ENCODE measurements around the gene ACVR1B. TPM values are rescaled to one million over a fixed set of nuclear protein-coding genes. Genes with fewer than 3 reads are reported as not detected.

The ACVR1B gene
- total and polyA plus RNA-seq, 5 experiments from 2014 or later, result 1.2 to 12.6 (median 2.3) TPM

DNA sequence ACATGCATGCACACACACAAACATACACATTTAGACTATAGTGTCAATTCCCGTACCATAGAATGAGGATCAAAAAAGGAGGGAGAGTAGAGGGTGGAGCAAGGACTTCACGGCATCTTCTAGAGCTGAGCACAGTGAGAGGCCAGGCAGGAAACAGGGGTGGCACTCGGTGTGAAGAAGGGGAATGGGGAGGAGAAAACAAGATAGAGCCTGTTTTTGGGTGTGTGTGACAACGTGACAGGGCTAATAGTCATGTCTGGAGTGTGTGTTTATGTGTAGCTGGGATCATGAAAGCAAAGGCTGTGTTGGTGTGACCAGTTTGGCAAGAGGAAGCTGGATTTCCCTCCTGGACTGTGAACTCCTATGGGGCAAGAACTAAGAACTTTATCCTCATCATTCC lies 9.9 kb upstream of the ACVR1B start:
- Mint-ChIP-seq H3K9me3 (peaks cover 0 to 22% (median 13%) of the 10 kb centered on the region in 9 donors), H3K27ac (no peak overlapping the region), H3K36me3 (peaks cover 0 to 14% (median 3%) of the 10 kb centered on the region in 3 donors), H3K27me3 (peaks cover 0 to 17% (median 7%) of the 10 kb centered on the region in 5 donors), H3K4me1 (peaks cover 2 to 8% (median 6%) of the 10 kb centered on the region in 4 donors), H3K4me3 (no peak overlapping the region)
- ATAC-seq, result no peak
- no peak for DNase-seq
- POLR2A ChIA-PET, result no interaction called here

DNA sequence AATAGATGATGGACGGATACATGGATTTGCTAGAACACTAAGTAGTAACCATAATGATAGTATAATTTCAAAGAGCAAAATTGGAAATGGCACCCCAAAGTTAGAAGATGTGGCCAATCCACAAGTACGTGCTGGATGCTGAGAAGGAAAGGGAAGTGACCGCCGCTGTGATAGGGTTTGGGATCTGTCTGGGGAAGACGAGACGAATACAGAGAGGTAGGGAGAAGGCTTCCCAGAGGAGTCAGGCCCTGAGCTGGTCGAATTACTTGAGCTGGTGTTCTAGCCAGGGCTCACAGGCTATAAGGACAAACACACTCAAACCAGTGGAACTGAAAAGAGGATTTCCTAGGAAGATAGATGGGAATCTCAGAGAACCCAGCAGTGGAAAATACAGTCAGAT lies 9.4 kb upstream of the ACVR1B start:
- H3K27me3 Mint-ChIP-seq, result peaks cover 0 to 17% (median 7%) of the 10 kb centered on the region in 5 donors
- no peak overlapping the region for H3K27ac Mint-ChIP-seq
- no peak overlapping the region for H3K4me3 Mint-ChIP-seq
- ATAC-seq (no peak), DNase-seq (no peak)
- peaks cover 0 to 14% (median 3%) of the 10 kb centered on the region in 3 donors for H3K36me3 Mint-ChIP-seq
- POLR2A ChIA-PET, result no interaction called here
- H3K9me3 Mint-ChIP-seq, result peaks cover 0 to 23% (median 13%) of the 10 kb centered on the region in 9 donors
- peaks cover 2 to 8% (median 6%) of the 10 kb centered on the region in 4 donors for H3K4me1 Mint-ChIP-seq

DNA sequence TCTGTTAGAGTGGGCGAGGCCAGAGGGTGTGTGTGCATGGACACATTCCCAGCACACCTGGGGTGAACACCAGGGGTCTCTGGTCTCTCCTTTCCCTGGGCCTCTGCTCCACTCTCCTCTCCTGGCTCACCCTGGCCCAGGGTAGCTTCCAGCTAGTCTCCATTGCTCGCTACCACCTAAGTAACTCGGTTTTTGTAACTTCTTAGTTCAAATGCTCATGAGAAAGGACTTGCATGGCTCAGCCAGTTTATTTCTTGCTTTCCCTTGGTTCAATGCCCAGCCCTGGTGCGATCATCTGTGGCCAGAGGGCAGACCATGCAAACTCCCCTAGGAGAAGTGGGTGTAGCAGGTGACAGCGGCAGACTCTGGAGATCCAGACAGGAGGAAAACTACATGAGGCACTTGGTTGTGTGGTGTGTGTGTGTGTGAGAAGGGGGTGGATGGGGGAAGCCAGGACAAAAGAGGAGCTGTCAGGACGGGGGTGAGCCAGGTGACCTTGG lies 8.9 kb upstream of the ACVR1B start:
- H3K4me1 Mint-ChIP-seq, result peaks cover 2 to 8% (median 6%) of the 10 kb centered on the region in 4 donors
- no peak for ATAC-seq
- no peak overlapping the region for H3K27ac Mint-ChIP-seq
- peaks cover 0 to 17% (median 7%) of the 10 kb centered on the region in 5 donors for H3K27me3 Mint-ChIP-seq
- H3K4me3 Mint-ChIP-seq, result no peak overlapping the region
- peaks cover 0 to 14% (median 3%) of the 10 kb centered on the region in 3 donors for H3K36me3 Mint-ChIP-seq
- DNase-seq, result no peak
- POLR2A ChIA-PET, result no interaction called here
- H3K9me3 Mint-ChIP-seq, result peaks cover 0 to 23% (median 13%) of the 10 kb centered on the region in 9 donors

DNA sequence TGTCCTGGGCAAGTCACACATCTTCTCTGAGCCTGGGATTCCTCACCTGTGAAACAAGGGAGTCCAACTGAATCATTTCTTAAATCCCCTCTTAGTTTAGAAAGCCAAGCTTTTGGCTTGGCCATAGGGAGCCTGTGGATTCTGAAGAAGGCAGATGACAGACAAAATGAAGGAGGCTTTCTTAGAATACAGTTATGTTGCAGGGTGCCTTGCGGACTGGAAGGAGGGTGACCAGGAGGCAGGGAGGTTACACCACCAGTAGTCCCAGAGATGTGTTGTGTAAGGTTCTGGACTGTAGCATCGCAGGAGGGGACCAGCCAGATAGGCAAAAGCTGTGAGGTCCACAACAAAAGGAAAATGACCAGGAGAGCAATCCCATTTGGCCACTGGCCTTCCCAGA lies 8.2 kb upstream of the ACVR1B start:
- POLR2A ChIA-PET, result no interaction called here
- Mint-ChIP-seq H3K9me3 (peaks cover 0 to 23% (median 13%) of the 10 kb centered on the region in 9 donors), H3K4me3 (peak overlapping the region in 1 of 10 donors; percentile 5), H3K36me3 (peaks cover 0 to 14% (median 3%) of the 10 kb centered on the region in 3 donors), H3K4me1 (peaks cover 2 to 8% (median 6%) of the 10 kb centered on the region in 4 donors), H3K27me3 (peaks cover 0 to 17% (median 7%) of the 10 kb centered on the region in 5 donors), H3K27ac (no peak overlapping the region)
- ATAC-seq (no peak), DNase-seq (no peak)

DNA sequence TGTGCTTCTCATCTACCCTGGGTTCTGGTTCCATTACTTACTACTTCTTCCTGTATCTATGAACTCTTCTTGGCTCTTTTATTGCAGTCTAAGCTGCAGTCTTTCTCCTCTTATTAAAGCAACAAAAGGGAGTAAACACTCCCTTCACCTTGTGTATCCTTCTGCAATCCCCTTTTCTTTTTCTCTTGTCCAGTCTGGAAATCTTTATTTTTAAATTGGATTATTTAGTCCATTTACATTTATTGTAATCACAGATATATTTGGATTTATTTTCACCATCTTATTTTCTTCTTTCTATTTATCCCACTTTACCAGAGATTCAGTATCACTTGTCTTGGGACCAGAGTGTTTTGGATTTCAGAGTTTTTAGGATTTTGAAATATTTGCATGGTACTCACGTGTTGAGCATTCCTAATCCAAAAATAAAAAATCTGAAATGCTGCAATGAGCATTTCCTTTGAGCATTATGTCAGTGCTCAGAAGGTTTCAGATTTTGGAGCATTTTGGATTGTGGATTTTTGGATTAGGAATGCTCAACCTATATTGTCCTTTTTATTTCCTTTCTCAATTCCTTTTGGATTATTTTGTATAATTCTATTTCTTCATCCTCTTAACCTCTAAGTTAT lies 6.8 kb upstream of the ACVR1B start:
- H3K4me3 Mint-ChIP-seq, result no peak overlapping the region
- DNase-seq (no peak), ATAC-seq (no peak)
- no peak overlapping the region for H3K27ac Mint-ChIP-seq
- H3K36me3 Mint-ChIP-seq, result peaks cover 0 to 14% (median 3%) of the 10 kb centered on the region in 3 donors
- H3K4me1 Mint-ChIP-seq, result peaks cover 2 to 8% (median 6%) of the 10 kb centered on the region in 4 donors
- H3K9me3 Mint-ChIP-seq, result peaks cover 0 to 23% (median 13%) of the 10 kb centered on the region in 9 donors
- POLR2A ChIA-PET, result no interaction called here
- H3K27me3 Mint-ChIP-seq, result peaks cover 0 to 17% (median 7%) of the 10 kb centered on the region in 5 donors

DNA sequence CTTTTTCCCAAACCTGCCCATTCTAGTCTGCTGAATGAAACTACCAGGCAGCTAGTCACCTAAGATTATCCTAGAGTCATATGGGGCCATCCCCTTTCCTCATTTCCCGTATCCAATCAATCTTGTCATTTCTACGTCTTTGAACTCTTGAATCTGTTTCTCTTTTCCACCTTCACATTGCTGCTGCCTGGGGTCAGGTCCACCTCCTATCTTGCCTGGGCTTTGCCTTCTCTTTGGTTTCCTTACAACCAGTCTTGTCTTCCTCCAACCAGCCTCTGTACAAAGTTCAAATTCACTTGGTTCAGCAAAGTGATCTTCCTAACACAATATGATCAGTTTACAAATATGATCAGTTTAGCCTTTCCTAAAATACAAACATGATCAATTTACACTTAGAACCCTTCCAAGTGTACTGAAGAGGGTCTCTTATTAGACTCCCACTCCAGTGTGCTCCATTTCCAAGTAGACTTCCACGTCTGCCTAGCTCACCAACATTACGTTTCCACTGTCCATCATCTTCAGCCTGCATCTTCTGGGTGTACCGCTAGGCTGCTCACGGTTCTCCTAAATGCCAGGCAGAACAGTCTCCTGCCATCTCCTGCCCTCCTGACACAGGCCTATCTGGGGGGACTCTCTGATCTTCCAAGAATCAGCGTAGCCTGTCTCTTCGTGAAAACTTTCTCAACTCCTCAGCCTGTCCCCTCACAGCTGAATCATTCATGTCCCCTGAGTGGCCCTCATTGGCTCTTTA lies 4.1 kb upstream of the ACVR1B start:
- POLR2A ChIA-PET, result interaction anchor here (0.5 kb wide), 1 partner anchor 557 kb away, joined by 4 read pairs; no protein-coding TSS in a partner anchor
- Mint-ChIP-seq H3K9me3 (peaks cover 0 to 23% (median 13%) of the 10 kb centered on the region in 9 donors), H3K27me3 (peaks cover 0 to 4% (median 1%) of the 10 kb centered on the region in 5 donors), H3K36me3 (peaks cover 0 to 14% (median 3%) of the 10 kb centered on the region in 3 donors), H3K4me1 (peaks cover 4 to 9% (median 7%) of the 10 kb centered on the region in 4 donors), H3K27ac (no peak overlapping the region), H3K4me3 (no peak overlapping the region)
- ATAC-seq, result no peak
- no peak for DNase-seq

DNA sequence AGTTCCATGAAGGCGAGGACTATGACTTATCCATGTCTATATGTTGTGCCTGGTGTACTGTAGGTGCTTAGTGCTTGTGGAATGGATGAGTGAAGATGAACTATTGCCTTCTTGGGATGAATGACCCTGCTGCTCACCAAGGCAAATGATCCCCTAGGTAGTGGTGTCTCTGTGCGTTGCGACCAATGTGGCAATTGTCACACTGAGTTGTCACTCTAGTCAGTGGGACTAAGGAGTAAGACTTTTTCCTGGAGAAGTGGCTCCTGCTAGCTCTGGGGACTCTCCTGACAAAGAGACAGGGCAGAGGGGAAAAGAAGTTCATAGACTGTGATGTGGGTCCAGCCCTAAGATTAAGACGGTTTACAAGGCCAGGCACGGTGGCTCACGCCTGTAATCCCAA lies 3.4 kb upstream of the ACVR1B start:
- Mint-ChIP-seq H3K27ac (peak overlapping the region in 1 of 10 donors; percentile 62), H3K36me3 (peaks cover 0 to 14% (median 3%) of the 10 kb centered on the region in 3 donors), H3K4me3 (no peak overlapping the region), H3K27me3 (peaks cover 0 to 4% (median 0%) of the 10 kb centered on the region in 5 donors), H3K4me1 (peaks cover 10 to 14% (median 14%) of the 10 kb centered on the region in 4 donors), H3K9me3 (peaks cover 0 to 23% (median 13%) of the 10 kb centered on the region in 9 donors)
- DNase-seq, result no peak
- ATAC-seq, result no peak
- POLR2A ChIA-PET, result no interaction called here

DNA sequence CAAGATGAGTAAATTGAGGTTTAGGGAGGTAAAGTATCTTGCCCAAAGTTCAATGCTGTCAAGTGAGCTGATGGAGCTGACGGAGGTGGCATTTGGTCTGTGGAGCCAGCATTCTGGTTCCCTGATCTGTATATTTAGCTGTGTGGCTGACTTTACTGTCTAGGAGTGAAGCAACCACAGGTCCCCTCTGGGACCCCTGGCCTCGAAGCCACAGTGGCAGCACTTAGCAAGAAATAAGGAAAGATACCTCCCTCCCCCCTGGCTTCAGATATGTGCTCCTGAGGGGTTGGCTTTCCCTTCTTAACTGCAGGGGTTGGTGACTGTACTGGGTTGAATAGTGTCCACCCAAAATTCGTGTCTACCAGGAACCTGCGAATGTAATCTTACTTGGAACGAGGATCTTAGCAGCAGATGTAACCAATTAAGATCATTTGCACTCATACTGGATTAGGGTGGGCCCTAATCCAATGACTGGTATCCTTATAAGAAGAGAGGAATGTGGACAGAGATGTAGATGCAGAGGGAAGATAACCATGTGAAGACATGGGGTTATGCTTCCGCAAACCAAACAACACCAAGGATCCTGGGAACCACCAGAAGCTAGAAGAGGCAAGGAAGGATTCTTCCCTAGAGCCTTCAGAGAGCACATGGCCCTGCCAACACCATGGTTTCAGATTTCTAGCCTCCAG lies 2.0 kb upstream of the ACVR1B start:
- ATAC-seq (no peak), DNase-seq (no peak)
- H3K27ac Mint-ChIP-seq, result peak overlapping the region in 6 of 10 donors; percentile 12 to 70 (median 44)
- peak overlapping the region in 9 of 10 donors; percentile 11 to 66 (median 36) for H3K4me3 Mint-ChIP-seq
- peaks cover 0 to 9% (median 2%) of the 10 kb centered on the region in 3 donors for H3K36me3 Mint-ChIP-seq
- peaks cover 22 to 28% (median 28%) of the 10 kb centered on the region in 4 donors for H3K4me1 Mint-ChIP-seq
- POLR2A ChIA-PET, result no interaction called here
- H3K9me3 Mint-ChIP-seq, result peaks cover 0 to 12% (median 8%) of the 10 kb centered on the region in 9 donors
- H3K27me3 Mint-ChIP-seq, result peaks cover 0 to 4% (median 0%) of the 10 kb centered on the region in 5 donors

DNA sequence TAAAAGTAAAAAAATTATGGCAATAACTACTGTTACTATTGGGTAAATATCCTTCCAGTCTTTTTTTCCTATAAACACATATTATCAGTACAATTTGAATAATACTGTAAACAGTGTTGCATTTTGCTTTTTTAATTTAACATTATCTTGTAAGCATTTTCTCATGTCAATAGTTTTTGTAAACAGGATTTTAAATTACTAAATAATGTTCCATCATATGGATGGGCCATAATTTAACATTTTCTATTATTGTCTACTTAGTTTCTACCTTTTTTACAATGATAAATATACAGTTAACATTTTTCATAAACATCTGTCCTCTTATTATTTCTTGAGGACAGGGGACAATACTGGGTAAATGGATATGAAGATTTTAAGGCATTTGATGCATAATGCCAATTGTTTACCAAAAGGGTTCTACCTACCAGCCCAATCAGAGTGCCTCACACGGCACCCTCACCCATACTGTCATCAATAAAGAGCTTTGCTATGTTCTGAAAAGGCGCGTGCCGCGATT lies 759 bp upstream of the ACVR1B start:
- H3K4me3 Mint-ChIP-seq, result peak overlapping the region; percentile 88 to 99 (median 96)
- H3K27ac Mint-ChIP-seq, result peak overlapping the region; percentile 81 to 98 (median 94)
- no peaks in the 10 kb centered on the region for H3K36me3 Mint-ChIP-seq
- H3K9me3 Mint-ChIP-seq, result peaks cover 0 to 4% (median 0%) of the 10 kb centered on the region in 9 donors
- POLR2A ChIA-PET, result interaction anchor here (1.0 to 2.3 kb wide), 3 partner anchors 11 to 130 kb away, joined by 3 to 7 read pairs (median 3); no protein-coding TSS in a partner anchor
- peaks cover 28 to 41% (median 40%) of the 10 kb centered on the region in 4 donors for H3K4me1 Mint-ChIP-seq
- DNase-seq (no peak), ATAC-seq (peak; percentile 43 to 48)
- peaks cover 0 to 3% (median 0%) of the 10 kb centered on the region in 5 donors for H3K27me3 Mint-ChIP-seq

DNA sequence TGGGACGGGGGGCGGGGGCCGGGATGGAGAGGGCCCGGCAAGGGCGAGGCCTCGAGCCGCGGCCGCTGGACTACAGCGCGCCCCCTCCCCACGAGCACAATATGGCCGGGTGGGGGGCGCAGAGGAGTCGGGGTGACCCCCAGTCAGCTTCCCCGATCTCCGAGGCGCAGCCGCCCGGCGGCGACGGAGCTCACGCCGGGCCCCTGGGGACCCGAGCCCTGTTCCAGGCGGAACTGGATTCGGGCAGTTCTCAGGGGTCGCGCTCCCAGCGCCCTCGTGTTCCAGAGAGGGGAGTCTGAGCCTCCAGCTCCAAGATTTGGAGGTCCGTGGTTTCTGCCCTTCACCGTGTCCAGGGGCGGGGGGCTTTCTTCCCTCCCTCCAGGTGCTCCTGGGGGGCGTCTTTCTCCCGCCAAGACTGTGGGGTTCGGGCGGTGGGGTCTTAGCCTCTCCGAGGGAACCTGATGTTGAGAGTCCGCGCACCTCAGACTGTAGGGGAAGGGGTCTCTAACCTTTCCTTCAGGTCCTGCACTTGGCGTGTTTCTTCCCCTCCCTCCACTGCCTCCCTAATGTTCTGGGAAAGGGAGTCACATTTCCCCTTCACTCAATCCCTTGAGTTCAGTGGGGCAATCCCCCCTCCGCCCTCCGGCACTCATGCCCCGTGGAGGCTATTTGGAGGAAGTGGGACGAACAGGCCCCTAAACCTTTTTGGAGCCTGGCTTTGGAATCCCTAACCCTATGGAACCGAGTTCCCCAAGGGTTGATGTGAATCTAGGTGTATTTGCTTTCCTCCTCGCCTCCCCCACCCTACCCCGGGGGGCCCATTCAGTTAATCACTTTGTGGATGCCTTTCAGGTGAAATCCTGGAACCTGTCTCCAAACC lies 584 bp downstream of the ACVR1B start:
- Mint-ChIP-seq H3K4me3 (peak overlapping the region; percentile 70 to 98 (median 80)), H3K36me3 (no peaks in the 10 kb centered on the region), H3K4me1 (peaks cover 31 to 46% (median 44%) of the 10 kb centered on the region in 4 donors), H3K27me3 (peaks cover 0 to 3% (median 0%) of the 10 kb centered on the region in 5 donors), H3K27ac (peak overlapping the region; percentile 49 to 89 (median 78)), H3K9me3 (no peaks in the 10 kb centered on the region)
- ATAC-seq, result peak in 1 of 2 donors; percentile 13
- DNase-seq, result peak in 3 of 10 donors; percentile 10 to 66 (median 32)
- POLR2A ChIA-PET, result interaction anchor here (0.7 to 2.3 kb wide), 4 partner anchors 10 to 131 kb away, joined by 3 to 7 read pairs (median 4); partner anchors contain the start of gene TAMALIN

DNA sequence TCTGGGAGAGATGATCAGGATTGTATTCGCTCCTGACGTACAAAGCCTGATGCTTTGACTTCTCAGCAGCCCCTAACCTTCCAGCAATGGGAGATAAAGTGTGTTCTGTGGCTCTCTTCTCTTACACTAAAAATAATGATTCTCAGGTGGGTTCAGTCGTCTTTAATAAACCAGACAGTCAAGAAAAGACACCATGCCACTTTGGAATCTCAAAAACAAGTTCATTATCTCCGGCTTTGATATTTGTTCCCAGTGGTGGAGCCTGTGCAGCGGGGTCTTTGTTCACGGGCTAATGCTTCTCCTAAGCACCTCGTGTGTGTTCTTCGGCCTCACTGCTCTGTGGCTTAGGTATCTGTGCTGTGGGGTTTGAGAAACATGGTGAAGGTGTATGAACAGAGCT lies 1.6 kb downstream of the ACVR1B start:
- ATAC-seq (no peak), DNase-seq (no peak)
- Mint-ChIP-seq H3K36me3 (no peaks in the 10 kb centered on the region), H3K27me3 (peaks cover 0 to under 1% (median 0%) of the 10 kb centered on the region in 5 donors), H3K27ac (peak overlapping the region; percentile 28 to 89 (median 76)), H3K9me3 (no peaks in the 10 kb centered on the region), H3K4me1 (peaks cover 30 to 50% (median 47%) of the 10 kb centered on the region in 4 donors), H3K4me3 (peak overlapping the region; percentile 70 to 98 (median 80))
- POLR2A ChIA-PET, result interaction anchor here (0.6 to 1.5 kb wide), 2 partner anchors 14 to 132 kb away, joined by 3 read pairs; no protein-coding TSS in a partner anchor
